Fibroblast of the aortic adventitia (primary cell): ENCODE data around the gene TRIM72. TPM values are rescaled to one million over a fixed set of nuclear protein-coding genes. Genes with fewer than 3 reads are reported as not detected.

ENCODE experiments used
- DNase-seq: peaks from one replicate; pipeline ENCODE4 v3.0.0-alpha.2; 2010; ENCODE audit warnings: low read depth
- H3K4me3 ChIP-seq: 2 replicates; pipeline ENCODE4 v1.5.1; 2011; ENCODE audit warnings: low read depth, mild to moderate bottlenecking, control low read depth, low read length, moderate library complexity
- total RNA-seq: library from RNA; depleted of rRNA; stranded (reverse); fragments of >200 nt; gene quantifications from 2 replicates; pipeline ENCODE4 v1.2.3, GENCODE V29; 2012; ENCODE audit warnings: low replicate concordance
- TF ChIP-seq, protein P1 (sequence below): IDR thresholded peaks from 2 replicates; pipeline ENCODE4 v1.5.1; 2011; ENCODE audit warnings: mild to moderate bottlenecking, low read length, control low read depth, inconsistent platforms; ENCODE audit not compliant: insufficient read depth

TRIM72 gene
- total RNA-seq, 1 donor = not detected

DNA sequence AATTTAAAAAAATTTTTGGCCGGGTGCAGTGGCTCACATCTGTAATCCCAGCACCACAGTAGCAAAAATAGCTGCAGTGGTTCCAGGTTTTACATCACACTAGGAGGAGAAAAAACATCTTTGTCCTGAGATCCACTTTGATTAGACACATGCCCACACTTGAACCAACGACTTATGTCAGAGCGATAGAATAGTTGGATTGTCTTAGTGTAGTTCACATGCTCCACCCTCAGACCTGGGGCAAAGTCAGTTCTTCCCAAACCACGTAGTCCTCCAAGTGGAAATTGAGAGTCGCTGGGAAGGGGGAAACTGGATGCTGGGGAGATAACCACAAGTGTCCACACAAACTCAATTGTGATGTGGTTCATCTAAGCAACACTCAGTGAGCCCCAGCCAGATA lies 34.4 kb downstream of the TRIM72 start:
- no peak overlapping the region for H3K4me3 ChIP-seq
- TF ChIP-seq, protein P1, sequence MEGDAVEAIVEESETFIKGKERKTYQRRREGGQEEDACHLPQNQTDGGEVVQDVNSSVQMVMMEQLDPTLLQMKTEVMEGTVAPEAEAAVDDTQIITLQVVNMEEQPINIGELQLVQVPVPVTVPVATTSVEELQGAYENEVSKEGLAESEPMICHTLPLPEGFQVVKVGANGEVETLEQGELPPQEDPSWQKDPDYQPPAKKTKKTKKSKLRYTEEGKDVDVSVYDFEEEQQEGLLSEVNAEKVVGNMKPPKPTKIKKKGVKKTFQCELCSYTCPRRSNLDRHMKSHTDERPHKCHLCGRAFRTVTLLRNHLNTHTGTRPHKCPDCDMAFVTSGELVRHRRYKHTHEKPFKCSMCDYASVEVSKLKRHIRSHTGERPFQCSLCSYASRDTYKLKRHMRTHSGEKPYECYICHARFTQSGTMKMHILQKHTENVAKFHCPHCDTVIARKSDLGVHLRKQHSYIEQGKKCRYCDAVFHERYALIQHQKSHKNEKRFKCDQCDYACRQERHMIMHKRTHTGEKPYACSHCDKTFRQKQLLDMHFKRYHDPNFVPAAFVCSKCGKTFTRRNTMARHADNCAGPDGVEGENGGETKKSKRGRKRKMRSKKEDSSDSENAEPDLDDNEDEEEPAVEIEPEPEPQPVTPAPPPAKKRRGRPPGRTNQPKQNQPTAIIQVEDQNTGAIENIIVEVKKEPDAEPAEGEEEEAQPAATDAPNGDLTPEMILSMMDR = no peak

DNA sequence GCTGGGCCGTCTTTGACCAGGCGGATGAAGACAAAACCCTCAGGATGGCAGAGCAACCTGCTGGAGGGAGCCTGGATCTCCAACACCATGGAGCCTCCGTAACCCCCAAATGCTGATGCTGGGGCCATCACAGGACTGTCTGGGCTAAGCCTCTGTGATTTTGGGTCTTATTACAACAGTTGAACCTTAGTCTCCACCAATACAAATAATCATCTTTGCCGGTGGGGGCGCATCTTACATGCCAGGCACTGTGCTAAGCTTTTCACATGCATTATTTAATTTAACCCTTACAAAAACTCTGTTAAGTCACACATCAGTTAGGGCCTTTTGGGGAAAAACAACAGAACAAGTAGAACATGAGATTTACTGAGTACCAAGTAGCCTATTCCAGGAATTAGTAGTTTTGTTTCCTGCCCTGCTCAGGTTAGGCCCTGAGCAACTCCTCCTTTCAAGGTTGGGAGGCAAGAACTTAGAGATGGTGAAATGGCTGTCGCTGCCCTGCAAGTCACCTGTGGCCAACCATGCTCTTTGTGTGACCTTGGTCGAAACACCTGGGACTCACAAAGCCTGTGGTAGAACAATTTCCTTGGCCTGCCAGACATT lies 37.0 kb downstream of the TRIM72 start:
- H3K4me3 ChIP-seq = no peak overlapping the region
- TF ChIP-seq, protein P1 = no peak
- no peak for DNase-seq

More for the DNA sequence above, 34.4 kb downstream of the TRIM72 start:
- DNase-seq = no peak

DNA sequence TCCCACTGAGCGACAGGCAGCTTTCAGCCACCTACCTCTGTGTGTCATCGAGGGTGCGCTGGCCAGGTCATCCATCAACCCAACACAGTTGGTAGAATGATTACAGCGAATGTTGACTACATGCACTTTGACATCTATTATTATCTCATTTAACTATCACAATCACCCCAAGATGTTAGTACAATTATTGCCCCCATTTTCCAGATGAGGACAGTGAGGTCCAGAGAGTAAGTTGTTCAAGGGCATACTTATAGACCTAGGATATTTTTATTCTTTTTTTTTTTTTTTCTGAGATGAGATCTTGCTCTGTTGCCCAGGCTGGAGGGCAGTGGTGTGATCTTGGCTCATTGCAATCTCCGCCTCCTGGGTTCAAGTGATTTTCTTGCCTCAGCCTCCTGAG lies 37.5 kb downstream of the TRIM72 start:
- H3K4me3 ChIP-seq = no peak overlapping the region
- DNase-seq = no peak
- TF ChIP-seq, protein P1 = no peak

DNA sequence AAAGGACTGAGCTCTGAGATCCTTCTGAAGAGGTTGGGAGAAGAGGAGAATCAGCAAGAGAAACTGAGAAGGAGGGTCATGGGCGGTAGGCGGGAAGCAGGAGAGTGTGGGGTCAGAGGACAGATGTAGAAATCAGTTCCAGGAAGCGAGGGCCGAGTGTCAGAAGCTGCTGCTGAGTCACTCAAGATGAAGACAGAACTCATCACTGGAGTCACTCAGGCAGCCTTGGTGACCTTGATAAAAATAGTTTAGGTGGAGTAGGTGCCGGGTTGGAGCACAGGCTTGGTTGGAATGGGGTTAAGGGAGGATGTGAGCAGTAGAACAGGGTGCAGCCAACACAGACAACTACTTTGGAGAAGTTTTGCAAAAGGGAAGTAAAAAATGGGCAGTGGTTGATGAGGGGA lies 39.7 kb downstream of the TRIM72 start:
- DNase-seq = no peak
- TF ChIP-seq, protein P1 = no peak
- H3K4me3 ChIP-seq = no peak overlapping the region

DNA sequence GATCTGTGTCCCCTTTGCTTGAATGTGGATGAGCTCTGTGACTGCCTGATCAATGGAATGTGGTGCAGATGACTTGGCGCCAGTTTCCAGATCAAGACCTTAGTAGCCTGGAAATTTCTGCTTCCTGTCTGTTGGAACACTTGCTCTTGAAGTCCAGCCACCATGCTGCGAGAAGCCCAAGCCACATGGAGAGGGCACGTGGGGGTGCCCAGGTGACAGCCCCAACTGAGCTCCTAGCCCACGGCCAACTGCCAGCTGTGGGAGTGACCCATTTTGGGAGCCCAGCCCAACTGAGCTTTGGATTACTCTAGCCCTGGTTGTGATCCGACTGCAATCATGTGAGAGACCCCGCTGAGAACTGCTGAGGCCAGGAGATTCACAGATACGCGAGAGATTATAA lies 42.5 kb downstream of the TRIM72 start:
- TF ChIP-seq, protein P1 = no peak
- no peak overlapping the region for H3K4me3 ChIP-seq
- no peak for DNase-seq

DNA sequence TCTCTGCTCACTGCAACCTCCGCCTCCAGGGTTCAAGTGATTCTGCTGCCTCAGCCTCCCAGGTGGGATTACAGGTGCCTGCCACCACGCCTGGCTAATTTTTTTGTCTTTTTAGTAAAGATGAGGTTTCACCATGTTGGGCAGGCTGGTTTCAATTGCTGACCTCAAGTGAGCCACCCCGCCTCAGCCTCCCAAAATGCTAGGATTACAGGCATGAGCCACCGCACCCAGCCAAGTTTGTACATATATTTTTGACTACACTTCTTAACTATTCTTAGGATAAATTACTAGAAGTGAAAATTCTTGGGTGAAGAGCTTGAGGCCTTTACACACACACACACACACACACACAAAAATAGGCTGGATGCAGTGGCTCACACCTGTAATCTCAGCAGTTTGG lies 44.4 kb downstream of the TRIM72 start:
- no peak overlapping the region for H3K4me3 ChIP-seq
- TF ChIP-seq, protein P1 = no peak
- no peak for DNase-seq
